Endodermal cell (in vitro differentiated cells): ENCODE data around the gene TGFB1. TPM values are rescaled to one million over a fixed set of nuclear protein-coding genes. Genes with fewer than 3 reads are reported as not detected.

ENCODE experiments used
- DNase-seq: peaks from one replicate; pipeline ENCODE4 v3.0.0-alpha.2; 2017
- H3K27ac ChIP-seq: 2 replicates; pipeline ENCODE4 v1.5.1; 2013; ENCODE audit warnings: mild to moderate bottlenecking, low read depth, low read length, moderate library complexity
- H3K27me3 ChIP-seq: 2 replicates; pipeline ENCODE4 v1.6.1; 2013; ENCODE audit warnings: mild to moderate bottlenecking, low read length, moderate library complexity; ENCODE audit not compliant: insufficient read depth, control insufficient read depth, poor library complexity, severe bottlenecking
- H3K36me3 ChIP-seq: 2 replicates; pipeline ENCODE4 v1.7.0; 2013; ENCODE audit warnings: mild to moderate bottlenecking, low read length, moderate library complexity; ENCODE audit not compliant: control insufficient read depth, insufficient read depth
- H3K4me1 ChIP-seq: one replicate; pipeline ENCODE4 v1.7.0; 2013; ENCODE audit warnings: low read length; ENCODE audit not compliant: control insufficient read depth, insufficient read depth
- H3K4me3 ChIP-seq: 2 replicates; pipeline ENCODE4 v1.5.1; 2013; ENCODE audit warnings: mild to moderate bottlenecking, low read length, moderate library complexity
- H3K9ac ChIP-seq: 2 replicates; pipeline ENCODE4 v1.6.1; 2013; ENCODE audit warnings: mild to moderate bottlenecking, low read length, moderate library complexity; ENCODE audit not compliant: poor library complexity, severe bottlenecking; ENCODE audit errors: extremely low read depth
- H3K9me3 ChIP-seq: 2 replicates; pipeline ENCODE4 v1.6.1; 2013; ENCODE audit warnings: mild to moderate bottlenecking, low read length, moderate library complexity; ENCODE audit not compliant: control insufficient read depth
- H3K27ac Mint-ChIP-seq: 2 replicates; pipeline ENCODE4 v1.8.0; 2020; ENCODE audit warnings: mixed read lengths
- H3K27me3 Mint-ChIP-seq: 2 replicates; pipeline ENCODE4 v1.8.0; 2021; ENCODE audit warnings: mild to moderate bottlenecking, mixed read lengths; ENCODE audit not compliant: insufficient read depth
- H3K36me3 Mint-ChIP-seq: 2 replicates; pipeline ENCODE4 v1.8.0; 2020; ENCODE audit warnings: low read depth, mixed read lengths
- H3K4me1 Mint-ChIP-seq: 2 replicates; pipeline ENCODE4 v1.8.0; 2020; ENCODE audit warnings: mixed read lengths
- H3K4me3 Mint-ChIP-seq: 2 replicates; pipeline ENCODE4 v1.8.0; 2020; ENCODE audit warnings: mild to moderate bottlenecking, moderate library complexity, mixed read lengths
- H3K9me3 Mint-ChIP-seq: 2 replicates; pipeline ENCODE4 v1.8.0; 2020; ENCODE audit warnings: mild to moderate bottlenecking, mixed read lengths
- WGBS, 2 experiments: methylation state at CpG; one replicate each; pipeline versions ENCODE4 v1.1.5 to v1.1.7; 2013; ENCODE audit warnings: missing lambda C conversion rate in 2 of 2, mixed read lengths in 1 of 2; ENCODE audit not compliant: insufficient coverage in 1 of 2, insufficient read length in 1 of 2; 5-methylcytosine and 5-hydroxymethylcytosine counted together
- total RNA-seq, 2 donors: library from RNA; stranded (reverse); fragmentation: NEBNext Ultra II Directional in 1 of 2; extraction: Animal tissue kit (Norgen Biotek cat#: 25700) in 1 of 2; gene quantifications; 2 replicates in 1 of 2; 3 replicates in 1 of 2; pipeline ENCODE4 v1.2.1, GENCODE V29; 2021
- TF ChIP-seq, protein P1 (sequence below): fragments of 200-600 bp; sonication (generic); conservative IDR thresholded peaks from 2 replicates; pipeline ENCODE4 v1.5.0; 2021; ENCODE audit warnings: antibody characterized with exemption, mild to moderate bottlenecking

The TGFB1 gene
- total RNA-seq, 2 donors from 2014 or later = 56.3 to 60.1 TPM

DNA sequence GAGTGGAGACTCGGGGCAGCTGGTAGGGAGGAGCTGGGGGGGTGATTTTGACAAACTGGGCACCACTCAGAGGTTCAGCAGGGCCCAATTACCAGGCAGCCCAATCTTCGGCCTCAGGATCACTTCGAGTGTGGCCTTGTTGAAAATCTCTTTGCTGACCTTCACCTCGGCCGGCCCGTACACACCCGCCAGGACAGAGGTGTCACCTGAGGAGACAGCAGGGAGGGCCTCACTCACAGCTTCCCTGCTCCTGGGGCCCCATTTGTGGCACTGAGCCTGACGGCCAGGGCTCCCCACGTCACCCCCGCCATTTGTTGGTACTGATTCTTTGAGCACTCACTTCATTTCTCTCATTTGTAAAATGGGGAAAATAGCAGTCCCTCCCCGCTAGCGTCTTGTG is 39.1 kb upstream of the TGFB1 start:
- 93 to 95% methylated on average over 6 to 12 of the region's 12 CpGs for WGBS, 2 experiments
- Histone ChIP-seq H3K9ac (no peak overlapping the region), H3K9me3 (no peaks in the 10 kb centered on the region), H3K36me3 (peaks cover 15% of the 10 kb centered on the region), H3K4me1 (no peaks in the 10 kb centered on the region), H3K4me3 (no peak overlapping the region), H3K27ac (no peak overlapping the region), H3K27me3 (no peaks in the 10 kb centered on the region)
- TF ChIP-seq, protein P1, sequence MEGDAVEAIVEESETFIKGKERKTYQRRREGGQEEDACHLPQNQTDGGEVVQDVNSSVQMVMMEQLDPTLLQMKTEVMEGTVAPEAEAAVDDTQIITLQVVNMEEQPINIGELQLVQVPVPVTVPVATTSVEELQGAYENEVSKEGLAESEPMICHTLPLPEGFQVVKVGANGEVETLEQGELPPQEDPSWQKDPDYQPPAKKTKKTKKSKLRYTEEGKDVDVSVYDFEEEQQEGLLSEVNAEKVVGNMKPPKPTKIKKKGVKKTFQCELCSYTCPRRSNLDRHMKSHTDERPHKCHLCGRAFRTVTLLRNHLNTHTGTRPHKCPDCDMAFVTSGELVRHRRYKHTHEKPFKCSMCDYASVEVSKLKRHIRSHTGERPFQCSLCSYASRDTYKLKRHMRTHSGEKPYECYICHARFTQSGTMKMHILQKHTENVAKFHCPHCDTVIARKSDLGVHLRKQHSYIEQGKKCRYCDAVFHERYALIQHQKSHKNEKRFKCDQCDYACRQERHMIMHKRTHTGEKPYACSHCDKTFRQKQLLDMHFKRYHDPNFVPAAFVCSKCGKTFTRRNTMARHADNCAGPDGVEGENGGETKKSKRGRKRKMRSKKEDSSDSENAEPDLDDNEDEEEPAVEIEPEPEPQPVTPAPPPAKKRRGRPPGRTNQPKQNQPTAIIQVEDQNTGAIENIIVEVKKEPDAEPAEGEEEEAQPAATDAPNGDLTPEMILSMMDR = no peak
- no peaks in the 10 kb centered on the region for H3K9me3 Mint-ChIP-seq
- H3K27me3 Mint-ChIP-seq = no peaks in the 10 kb centered on the region
- no peak overlapping the region for H3K27ac Mint-ChIP-seq
- H3K4me3 Mint-ChIP-seq = no peak overlapping the region
- H3K36me3 Mint-ChIP-seq = peaks cover 18% of the 10 kb centered on the region
- no peak for DNase-seq
- H3K4me1 Mint-ChIP-seq = peaks cover 4% of the 10 kb centered on the region

DNA sequence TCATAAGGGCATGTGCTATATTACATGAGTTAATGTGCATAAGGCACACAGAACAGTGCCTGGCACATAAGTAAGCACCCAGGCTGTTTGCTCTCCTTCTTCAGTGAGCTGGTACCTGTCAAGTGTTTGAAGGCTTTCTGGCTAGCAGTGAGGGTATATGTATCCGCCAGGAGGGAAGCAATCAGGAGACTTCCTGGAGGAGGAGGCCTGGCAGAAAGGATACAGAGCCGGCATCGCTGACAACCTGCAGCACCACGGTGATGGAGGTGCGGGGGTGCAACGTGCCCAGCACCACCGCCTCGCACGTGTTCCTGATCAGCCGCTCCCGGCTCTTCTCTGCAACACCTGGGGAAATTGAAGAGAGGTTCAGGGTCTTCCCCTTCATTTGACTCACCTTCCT is 37.9 kb upstream of the TGFB1 start:
- H3K27ac ChIP-seq = no peak overlapping the region
- 90 to 94% methylated on average over 11 of the region's 11 CpGs for WGBS, 2 experiments
- Mint-ChIP-seq H3K9me3 (no peaks in the 10 kb centered on the region), H3K4me3 (no peak overlapping the region), H3K27ac (no peak overlapping the region), H3K36me3 (peaks cover 18% of the 10 kb centered on the region), H3K4me1 (peaks cover 4% of the 10 kb centered on the region), H3K27me3 (no peaks in the 10 kb centered on the region)
- H3K4me3 ChIP-seq = no peak overlapping the region
- TF ChIP-seq, protein P1 = no peak
- no peak overlapping the region for H3K9ac ChIP-seq
- no peak for DNase-seq
- H3K4me1 ChIP-seq = no peaks in the 10 kb centered on the region
- peaks cover 15% of the 10 kb centered on the region for H3K36me3 ChIP-seq
- no peaks in the 10 kb centered on the region for H3K27me3 ChIP-seq
- no peaks in the 10 kb centered on the region for H3K9me3 ChIP-seq

DNA sequence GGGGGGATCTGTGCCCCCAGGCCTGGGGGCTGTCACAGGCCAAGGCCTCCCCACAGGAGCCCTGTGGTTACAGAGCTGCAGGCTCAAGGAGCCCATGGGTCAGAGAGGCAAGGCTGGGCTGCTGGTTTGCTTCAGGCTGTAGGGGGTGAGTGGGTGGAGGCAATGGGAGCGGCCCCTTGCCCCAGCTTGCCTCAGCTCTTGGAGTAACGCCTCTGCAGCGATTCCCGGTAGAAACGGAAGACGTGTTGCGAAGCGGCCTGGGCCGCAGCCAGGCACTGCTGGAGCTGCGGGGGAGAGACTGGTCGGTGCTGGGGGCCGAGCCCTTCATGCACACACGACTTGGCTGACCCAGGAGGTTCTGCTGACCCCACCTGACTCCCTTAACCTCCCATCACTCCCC is 32.7 kb upstream of the TGFB1 start:
- Mint-ChIP-seq H3K27me3 (no peaks in the 10 kb centered on the region), H3K27ac (no peak overlapping the region), H3K36me3 (peaks cover 21% of the 10 kb centered on the region), H3K4me3 (no peak overlapping the region), H3K4me1 (no peaks in the 10 kb centered on the region), H3K9me3 (no peaks in the 10 kb centered on the region)
- no peaks in the 10 kb centered on the region for H3K27me3 ChIP-seq
- H3K4me1 ChIP-seq = no peaks in the 10 kb centered on the region
- no peak overlapping the region for H3K27ac ChIP-seq
- DNase-seq = no peak
- peaks cover 9% of the 10 kb centered on the region for H3K36me3 ChIP-seq
- H3K9ac ChIP-seq = no peak overlapping the region
- TF ChIP-seq, protein P1 = no peak
- H3K4me3 ChIP-seq = no peak overlapping the region
- no peaks in the 10 kb centered on the region for H3K9me3 ChIP-seq
- 83 to 91% methylated on average over 2 to 13 of the region's 13 CpGs for WGBS, 2 experiments
